Stimulated activated naive CD8-positive, alpha-beta T cell treated with anti-CD3 and anti-CD28 coated beads, Interleukin-15, amount 100 ng/mL, for 72 hours (primary cell): Measurements from ENCODE around the gene ASPHD1.

Experiments used
- ATAC-seq: fragments of 150-1000 bp; cut with Tn5 transposase; 2 replicates; pipeline ENCODE4 v1.10.0; 2021; ENCODE audit warnings: mild to moderate bottlenecking, moderate library complexity
- DNase-seq, 2 donors: peaks; one replicate each; pipeline ENCODE4 v3.0.0; 2021 to 2022
- H3K27ac Mint-ChIP-seq, 2 donors: one replicate each; pipeline ENCODE4 v1.8.0; 2022; ENCODE audit warnings: mild to moderate bottlenecking in 2 of 2, mixed read lengths in 2 of 2, moderate library complexity in 2 of 2
- H3K27me3 Mint-ChIP-seq: one replicate; pipeline ENCODE4 v1.8.0; 2022; ENCODE audit warnings: mixed read lengths
- H3K4me1 Mint-ChIP-seq: one replicate; pipeline ENCODE4 v1.8.0; 2022; ENCODE audit warnings: mild to moderate bottlenecking, mixed read lengths
- H3K4me3 Mint-ChIP-seq, 2 donors: one replicate each; pipeline ENCODE4 v1.8.0; 2022; ENCODE audit warnings: mild to moderate bottlenecking in 2 of 2, mixed read lengths in 2 of 2, moderate library complexity in 1 of 2
- H3K9me3 Mint-ChIP-seq, 2 donors: one replicate each; pipeline ENCODE4 v1.8.0; 2022; ENCODE audit warnings: mixed read lengths in 2 of 2

Gene ASPHD1

GRCh38 chr16:29910819-29911675, 10.8 kb downstream of the ASPHD1 start:
- peaks cover 16% of the 10 kb centered on the region for H3K4me1 Mint-ChIP-seq
- H3K4me3 Mint-ChIP-seq: no peak overlapping the region
- H3K27ac Mint-ChIP-seq: peak overlapping the region in 1 of 2 donors; percentile 40
- DNase-seq (no peak), ATAC-seq (no peak)
- no peaks in the 10 kb centered on the region for H3K27me3 Mint-ChIP-seq
- H3K9me3 Mint-ChIP-seq: no peaks in the 10 kb centered on the region

- ATAC-seq (no peak), DNase-seq (no peak)
- Mint-ChIP-seq H3K27me3 (no peaks in the 10 kb centered on the region), H3K27ac (no peak overlapping the region), H3K4me1 (peaks cover 22% of the 10 kb centered on the region), H3K4me3 (no peak overlapping the region), H3K9me3 (no peaks in the 10 kb centered on the region)
These were observed 11.4 kb downstream of the ASPHD1 start for GRCh38 chr16:29911676-29912010.

GRCh38 chr16:29912087-29912486, 11.8 kb downstream of the ASPHD1 start:
- Mint-ChIP-seq H3K9me3 (no peaks in the 10 kb centered on the region), H3K27ac (no peak overlapping the region), H3K4me3 (no peak overlapping the region), H3K4me1 (peaks cover 26% of the 10 kb centered on the region), H3K27me3 (no peaks in the 10 kb centered on the region)
- no peak for DNase-seq
- ATAC-seq: no peak

- Mint-ChIP-seq H3K9me3 (no peaks in the 10 kb centered on the region), H3K27ac (no peak overlapping the region), H3K4me3 (no peak overlapping the region), H3K27me3 (no peaks in the 10 kb centered on the region), H3K4me1 (peaks cover 26% of the 10 kb centered on the region)
- DNase-seq (no peak), ATAC-seq (no peak)
These were observed 13.2 kb downstream of the ASPHD1 start for GRCh38 chr16:29913514-29913913.

GRCh38 chr16:29915590-29916247, 15.4 kb downstream of the ASPHD1 start:
- Mint-ChIP-seq H3K27ac (peak overlapping the region; percentile 80 to 84), H3K4me3 (peak overlapping the region in 1 of 2 donors; percentile 8)
- DNase-seq: no peak

GRCh38 chr16:29916979-29917378, 16.7 kb downstream of the ASPHD1 start:
- Mint-ChIP-seq H3K4me1 (peaks cover 41% of the 10 kb centered on the region), H3K27me3 (no peaks in the 10 kb centered on the region), H3K9me3 (no peaks in the 10 kb centered on the region), H3K4me3 (no peak overlapping the region), H3K27ac (peak overlapping the region in 1 of 2 donors; percentile 48)
- ATAC-seq (no peak), DNase-seq (no peak)

More at GRCh38 chr16:29915590-29916247, 15.4 kb downstream of the ASPHD1 start:
- ATAC-seq: no peak
- Mint-ChIP-seq H3K4me1 (peaks cover 33% of the 10 kb centered on the region), H3K9me3 (no peaks in the 10 kb centered on the region), H3K27me3 (no peaks in the 10 kb centered on the region)

GRCh38 chr16:29920288-29921033, 20.2 kb downstream of the ASPHD1 start:
- Mint-ChIP-seq H3K9me3 (no peaks in the 10 kb centered on the region), H3K4me3 (no peak overlapping the region), H3K27me3 (no peaks in the 10 kb centered on the region), H3K27ac (peak overlapping the region in 1 of 2 donors; percentile 9), H3K4me1 (peaks cover 61% of the 10 kb centered on the region)
- no peak for DNase-seq
- no peak for ATAC-seq

GRCh38 chr16:29921034-29921385, 20.7 kb downstream of the ASPHD1 start:
- Mint-ChIP-seq H3K4me1 (peaks cover 57% of the 10 kb centered on the region), H3K4me3 (no peak overlapping the region), H3K9me3 (no peaks in the 10 kb centered on the region), H3K27ac (no peak overlapping the region), H3K27me3 (no peaks in the 10 kb centered on the region)
- DNase-seq (no peak), ATAC-seq (no peak)

- Mint-ChIP-seq H3K4me3 (no peak overlapping the region), H3K9me3 (no peaks in the 10 kb centered on the region), H3K4me1 (peaks cover 60% of the 10 kb centered on the region), H3K27ac (peak overlapping the region in 1 of 2 donors; percentile 57), H3K27me3 (no peaks in the 10 kb centered on the region)
- DNase-seq (no peak), ATAC-seq (no peak)
These were observed 22.0 kb downstream of the ASPHD1 start for GRCh38 chr16:29922326-29922725.

GRCh38 chr16:29922986-29923501, 22.8 kb downstream of the ASPHD1 start:
- Mint-ChIP-seq H3K4me1 (peaks cover 67% of the 10 kb centered on the region), H3K27me3 (no peaks in the 10 kb centered on the region), H3K4me3 (no peak overlapping the region), H3K27ac (no peak overlapping the region), H3K9me3 (no peaks in the 10 kb centered on the region)
- DNase-seq (no peak), ATAC-seq (no peak)

GRCh38 chr16:29925105-29925756, 24.9 kb downstream of the ASPHD1 start:
- no peaks in the 10 kb centered on the region for H3K9me3 Mint-ChIP-seq
- ATAC-seq (peak; percentile 5), DNase-seq (no peak)
- H3K27me3 Mint-ChIP-seq: no peaks in the 10 kb centered on the region
- H3K4me3 Mint-ChIP-seq: peak overlapping the region; percentile 93 to 95
- peaks cover 66% of the 10 kb centered on the region for H3K4me1 Mint-ChIP-seq
- H3K27ac Mint-ChIP-seq: peak overlapping the region; percentile 93 to 95

- DNase-seq (peak; percentile 91 to 97), ATAC-seq (peak; percentile 94)
- peak within 1 kb of the TSS; percentile 96 to 98 for H3K27ac Mint-ChIP-seq
- H3K4me3 Mint-ChIP-seq: peak within 1 kb of the TSS; percentile 93 to 95
- H3K27me3 Mint-ChIP-seq: no peaks in the 10 kb centered on the region
- peaks cover 58% of the 10 kb centered on the region for H3K4me1 Mint-ChIP-seq
- H3K9me3 Mint-ChIP-seq: no peaks in the 10 kb centered on the region
These were observed 25.8 kb downstream of the ASPHD1 start, which contains the start of gene KCTD13 for GRCh38 chr16:29925781-29926710. TSS of gene KCTD13 (minus strand) at chr16:29926226. CDS start at chr16:29926033, 193 bp downstream.

- Mint-ChIP-seq H3K4me3 (peak overlapping the region; percentile 93 to 95), H3K27ac (peak overlapping the region; percentile 96 to 98), H3K4me1 (peaks cover 53% of the 10 kb centered on the region), H3K27me3 (no peaks in the 10 kb centered on the region), H3K9me3 (no peaks in the 10 kb centered on the region)
- ATAC-seq (peak; percentile 42), DNase-seq (no peak)
These were observed 26.4 kb downstream of the ASPHD1 start for GRCh38 chr16:29926711-29927052.
